SK-N-DZ (cell line): Measurements from ENCODE around the gene FAM124A.

Experiments used
- DNase-seq: peaks from one replicate; pipeline ENCODE4 v3.0.0-alpha.2; 2015; ENCODE audit warnings: low spot score

Gene FAM124A

DNA sequence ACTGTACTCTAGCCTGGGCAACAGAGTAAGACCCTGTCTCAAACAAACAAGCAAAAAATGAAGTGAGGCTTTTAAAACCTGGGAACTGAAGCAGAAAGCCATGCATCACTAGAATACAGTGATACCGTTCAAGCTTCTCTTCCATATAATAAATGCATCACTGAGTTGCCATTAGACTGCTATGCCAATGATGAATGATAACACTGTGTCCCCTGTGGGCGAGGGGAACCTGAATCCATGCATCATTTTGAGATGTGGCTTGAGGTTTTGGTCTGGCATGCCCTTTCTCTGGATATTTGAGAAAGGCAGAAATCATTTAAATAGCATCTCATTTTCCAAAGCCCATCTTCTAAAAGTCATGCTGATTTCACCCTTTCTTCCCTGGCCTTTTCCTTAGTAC lies 1.5 kb upstream of the FAM124A start:
- DNase-seq, result no peak

DNA sequence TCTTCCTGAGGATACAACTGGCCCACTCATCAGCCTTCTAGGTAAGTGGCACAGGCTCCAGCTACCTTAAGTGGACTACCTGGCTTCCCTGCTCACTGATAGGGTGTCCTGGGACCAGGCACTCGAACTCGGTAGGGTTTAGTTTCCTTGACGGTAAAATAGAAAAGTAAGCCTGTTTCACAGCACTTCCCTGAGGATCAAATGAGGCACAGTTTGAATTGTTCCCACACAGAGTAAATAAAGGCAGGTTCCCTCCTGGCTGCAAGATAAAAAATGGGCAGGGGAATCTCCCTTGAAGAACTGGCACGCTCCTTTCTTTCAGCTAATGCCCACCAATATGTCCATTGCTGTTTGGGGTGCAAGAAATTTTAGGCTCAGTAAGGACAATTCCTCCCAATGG lies 1.1 kb upstream of the FAM124A start:
- DNase-seq, result no peak

DNA sequence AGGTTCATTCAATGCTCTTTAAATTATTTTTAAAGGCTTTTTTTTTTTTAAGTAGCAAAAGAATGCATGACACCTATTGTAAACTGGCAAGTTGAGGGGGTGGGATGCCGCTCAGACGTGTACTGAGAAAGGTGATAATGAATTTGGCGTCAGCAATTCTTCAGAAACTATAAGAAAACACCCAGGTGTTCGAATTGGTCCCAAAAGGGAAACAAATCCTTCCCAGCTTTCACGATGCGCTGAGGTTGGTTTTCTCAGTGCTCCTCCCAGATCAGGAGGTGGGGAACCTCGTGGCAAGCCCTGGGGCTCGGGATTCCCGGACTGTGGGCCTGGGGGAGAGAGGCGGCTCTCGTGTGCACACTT lies 543 bp upstream of the FAM124A start:
- DNase-seq, result no peak

DNA sequence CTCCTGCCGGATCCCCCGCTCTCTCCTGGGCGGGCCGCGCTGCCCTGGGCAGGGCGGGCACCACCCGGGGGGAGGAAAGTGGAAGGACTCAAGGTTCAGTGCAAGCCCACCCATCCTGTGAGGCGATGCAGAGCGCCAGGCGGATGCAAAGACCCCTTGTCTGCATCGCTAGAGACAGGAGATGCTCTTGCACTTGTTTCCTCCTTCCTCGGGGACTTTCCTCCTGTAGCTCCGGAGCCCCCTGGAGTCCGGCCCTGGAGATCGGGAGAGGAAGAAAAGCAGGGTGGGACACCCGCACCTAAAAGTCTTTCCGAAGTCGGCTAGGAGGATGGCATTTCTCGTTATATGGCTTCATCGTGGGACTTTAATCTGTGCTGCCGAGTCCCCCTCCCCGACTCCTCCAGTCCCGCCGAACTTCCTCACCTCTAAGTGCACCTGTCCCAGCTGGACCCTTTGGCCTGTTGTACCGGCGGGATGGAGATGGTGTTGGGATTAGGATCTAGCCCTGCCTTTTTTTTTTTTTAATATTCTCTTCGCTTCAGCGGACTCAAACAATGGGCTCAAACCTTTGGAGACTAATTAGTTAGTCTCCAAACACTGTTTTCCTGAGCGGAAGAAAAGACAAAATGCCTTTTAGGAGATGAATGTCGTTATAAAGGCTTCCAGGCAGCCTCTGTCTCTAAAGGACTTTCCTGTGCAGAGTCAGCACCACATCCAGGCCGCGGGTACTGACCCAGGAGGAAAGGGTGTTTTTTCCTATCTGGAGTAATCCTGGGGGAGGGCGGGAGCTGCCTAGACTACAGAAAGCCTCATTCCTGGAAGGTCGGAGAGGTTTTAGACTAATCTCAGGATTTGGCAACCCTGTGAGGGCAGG lies 725 bp downstream of the FAM124A start:
- peak; percentile 78 for DNase-seq

DNA sequence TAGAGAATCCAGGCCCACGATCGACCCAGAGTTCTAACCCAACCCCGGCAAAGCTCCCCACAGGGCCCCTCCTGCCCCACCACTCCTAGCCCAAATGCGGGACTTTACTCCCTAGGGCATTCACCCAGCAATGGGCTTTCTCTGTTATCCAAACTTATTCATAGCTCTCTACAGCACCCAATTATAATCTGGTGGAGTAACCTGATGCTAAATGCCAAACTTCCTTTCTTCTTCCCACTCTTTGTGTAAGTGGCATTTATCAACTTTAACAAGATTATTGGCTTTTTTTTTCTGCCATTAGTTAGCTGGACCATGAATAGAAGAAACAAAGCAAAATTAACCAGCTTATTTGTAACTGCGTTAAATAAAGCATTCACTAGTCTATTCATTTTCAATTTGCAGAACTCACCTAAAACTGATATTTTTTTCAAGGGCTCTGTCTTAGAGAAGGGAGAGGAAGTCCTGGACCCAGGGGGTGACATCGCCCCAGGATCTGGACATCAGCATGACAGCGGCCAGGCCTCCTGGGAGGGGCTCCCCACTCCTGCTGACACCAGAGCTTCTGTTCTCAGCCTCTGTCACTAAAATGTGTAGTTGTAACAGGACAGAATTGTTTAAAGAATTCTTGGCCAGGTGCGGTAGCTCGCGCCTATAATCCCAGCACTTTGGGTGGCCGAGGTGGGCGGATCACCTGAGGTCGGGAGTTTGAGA lies 1.5 kb downstream of the FAM124A start:
- DNase-seq, result no peak

DNA sequence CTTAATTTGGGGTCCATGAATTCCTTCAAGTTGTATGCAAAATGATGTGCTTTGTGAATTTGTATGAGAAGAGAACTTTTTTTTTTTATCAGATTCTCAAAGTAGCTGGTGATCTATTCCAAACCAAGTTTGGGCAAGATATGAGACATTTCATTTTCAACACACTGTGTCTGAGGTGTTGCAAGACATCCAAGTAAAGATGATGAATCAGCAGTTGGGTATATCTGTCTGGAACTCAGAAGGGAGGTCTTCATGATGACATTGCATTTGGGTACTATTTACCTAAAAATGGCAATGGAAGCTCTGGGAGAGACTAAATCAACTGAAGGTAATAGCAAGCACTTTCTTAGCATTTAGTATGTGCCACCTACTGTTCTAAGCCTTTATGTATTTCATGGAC lies 2.8 kb downstream of the FAM124A start:
- DNase-seq, result no peak

DNA sequence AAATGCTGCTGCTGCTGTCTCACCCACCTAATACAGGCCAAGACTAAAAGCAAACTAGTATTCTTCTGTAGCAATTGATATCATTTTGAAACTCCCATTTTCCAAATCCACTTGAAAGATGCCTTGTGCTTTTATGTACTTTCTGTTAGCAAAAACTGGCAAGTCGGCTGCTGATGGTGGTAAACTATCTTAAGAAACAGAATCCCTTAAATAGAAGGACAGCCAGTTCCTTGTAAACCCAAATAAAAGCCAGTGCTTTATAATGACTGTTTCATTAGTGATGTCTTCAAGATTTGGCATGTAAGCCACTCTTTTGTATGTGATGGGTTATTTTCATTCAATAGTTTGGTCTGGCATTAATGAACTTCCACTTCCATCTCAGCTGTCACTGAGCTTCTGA lies 5.2 kb downstream of the FAM124A start:
- no peak for DNase-seq

DNA sequence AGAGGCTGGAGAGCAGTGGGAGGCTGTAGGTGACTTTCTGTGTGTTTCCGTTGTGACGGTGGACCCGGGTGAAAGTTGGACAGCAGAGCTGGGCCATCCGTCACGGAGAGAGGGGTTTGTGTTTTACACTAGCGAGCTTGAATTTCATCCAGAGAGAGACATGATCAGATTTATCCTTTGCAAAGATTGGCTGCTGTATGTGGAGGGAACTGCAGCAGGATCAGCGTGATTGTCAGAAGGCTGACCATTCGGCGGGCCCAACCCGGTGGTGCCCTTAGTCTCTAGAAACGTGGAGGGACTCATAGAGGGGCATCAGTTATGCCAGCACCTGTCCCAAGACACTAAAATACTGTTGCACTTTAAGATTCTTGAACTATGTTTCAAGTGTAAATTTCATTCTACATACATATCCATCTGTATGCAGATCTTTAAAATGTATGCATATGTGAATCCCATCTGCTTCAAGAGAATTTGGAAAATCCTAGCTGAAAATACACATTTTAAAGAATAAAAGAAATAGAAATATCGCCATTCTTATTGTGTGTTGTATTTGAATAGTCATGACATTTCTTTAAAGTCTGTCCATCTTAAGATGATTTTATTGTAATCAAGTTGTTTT lies 7.0 kb downstream of the FAM124A start:
- DNase-seq, result no peak

DNA sequence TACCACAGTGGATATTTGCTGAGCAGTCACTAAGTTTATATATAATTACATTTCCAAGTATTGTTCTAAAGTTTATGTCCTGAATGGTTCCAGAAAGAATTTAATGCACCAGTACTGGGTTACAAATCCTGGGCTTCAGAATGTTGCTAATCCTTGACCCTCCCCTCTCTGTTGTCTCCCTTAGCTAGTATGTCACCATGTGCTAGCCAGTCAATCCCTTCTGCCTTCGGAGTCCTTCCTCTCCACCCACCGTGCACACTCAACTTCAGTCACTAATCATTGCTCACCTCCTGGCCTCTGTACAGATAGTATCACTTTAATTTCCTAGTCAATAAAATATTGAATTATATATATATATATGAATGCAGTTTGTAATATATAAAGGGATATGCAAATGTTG lies 7.5 kb downstream of the FAM124A start:
- DNase-seq, result no peak

DNA sequence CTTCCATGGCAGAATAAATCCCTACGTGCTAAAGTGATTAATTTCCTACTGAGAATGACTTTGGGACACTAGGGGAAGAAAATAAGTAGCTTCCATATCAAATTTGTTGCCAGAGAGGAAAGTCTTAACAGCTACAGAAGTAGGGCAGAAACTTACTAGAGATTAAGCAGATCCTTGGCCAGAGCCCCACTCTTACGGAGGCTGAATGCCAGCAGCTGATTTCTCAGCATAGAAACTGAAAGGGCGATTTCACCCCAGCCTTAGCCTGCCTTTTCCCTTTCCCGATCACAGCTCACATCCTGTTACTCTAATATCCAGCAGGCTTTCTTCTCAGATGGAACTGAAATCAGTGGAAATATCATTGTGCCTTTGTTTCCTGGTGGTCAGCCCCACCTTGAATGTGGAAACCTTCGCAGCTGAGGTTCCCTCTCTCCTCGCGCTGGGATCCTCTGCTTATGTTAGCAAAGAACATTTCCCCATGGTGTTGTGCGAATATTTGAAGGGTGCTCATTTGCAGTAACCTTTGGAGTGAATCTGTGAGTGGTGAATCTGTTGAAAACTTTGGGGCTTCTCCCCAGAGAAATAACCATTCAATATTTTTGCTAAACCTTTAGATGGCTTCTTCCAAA lies 8.4 kb downstream of the FAM124A start:
- no peak for DNase-seq

DNA sequence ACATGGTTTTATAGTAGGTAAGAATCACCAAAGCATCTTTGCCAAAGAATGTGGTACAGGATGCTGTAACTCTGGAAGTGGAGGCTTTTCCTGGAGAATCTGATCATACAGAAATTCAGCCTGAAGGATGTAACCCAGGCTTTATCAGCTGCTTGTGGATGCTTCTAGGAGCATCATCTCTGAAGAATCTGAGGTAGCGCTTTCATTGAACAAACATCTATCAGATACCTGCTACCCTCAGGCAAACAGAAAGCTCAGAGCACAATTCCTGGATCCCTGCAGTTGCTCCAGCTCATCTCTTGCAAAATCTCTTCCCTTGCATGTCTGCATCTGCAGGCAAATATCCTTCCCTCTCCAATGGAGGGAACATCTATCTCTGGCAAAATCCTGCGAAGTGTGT lies 9.3 kb downstream of the FAM124A start:
- no peak for DNase-seq

DNA sequence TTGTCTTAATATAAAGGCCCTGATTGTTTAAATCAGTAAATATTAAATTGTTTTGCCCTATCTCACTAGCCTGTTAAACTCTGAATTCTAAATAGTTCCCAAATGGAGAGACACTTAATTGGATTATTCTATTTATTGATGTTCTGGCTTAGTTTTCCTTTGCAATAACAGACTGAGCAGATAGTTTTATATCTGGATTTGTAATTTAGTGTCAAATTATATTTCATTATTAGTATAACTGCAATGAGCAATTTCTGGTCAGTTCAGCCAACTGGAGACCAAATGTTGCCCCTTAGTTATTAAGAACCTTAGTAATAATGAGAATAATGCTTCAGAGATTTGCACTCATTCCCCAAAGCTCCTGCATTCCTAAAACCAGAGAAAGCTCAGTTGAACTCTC lies 10.1 kb downstream of the FAM124A start:
- DNase-seq, result no peak

DNA sequence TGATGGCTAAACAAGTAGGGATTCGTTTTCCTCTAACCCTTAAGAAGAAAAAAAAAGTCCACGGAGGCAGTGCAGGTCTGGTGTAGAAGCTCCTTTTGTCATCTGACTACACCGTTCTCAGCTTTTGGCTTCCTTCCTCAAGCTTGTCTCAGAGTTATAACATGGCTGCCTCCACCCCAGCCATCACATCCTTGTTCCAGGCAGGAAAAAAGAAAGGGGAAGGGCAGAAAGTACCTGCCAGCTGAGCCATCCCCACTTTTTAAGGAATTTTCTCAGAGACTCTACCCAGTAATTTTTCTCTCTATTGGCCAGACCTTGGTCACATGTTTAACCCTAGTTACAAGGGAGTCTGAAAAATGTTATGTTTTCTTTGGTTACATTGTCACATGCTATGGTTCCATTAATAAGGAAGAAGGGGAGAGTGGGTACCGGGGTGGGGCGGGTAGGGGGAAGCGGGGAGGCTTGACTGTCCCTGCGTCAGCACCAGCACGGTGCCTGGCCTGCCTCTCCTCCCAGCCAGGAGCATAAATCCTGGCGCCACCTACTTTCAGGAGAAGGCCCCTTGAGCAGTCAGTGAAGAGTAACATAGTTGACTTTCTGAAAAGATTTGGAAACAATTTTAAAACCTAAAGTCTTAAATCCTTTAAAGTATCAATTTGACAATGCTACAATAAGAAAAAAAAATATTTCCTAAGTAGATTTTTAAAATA lies 11.1 kb downstream of the FAM124A start:
- no peak for DNase-seq

DNA sequence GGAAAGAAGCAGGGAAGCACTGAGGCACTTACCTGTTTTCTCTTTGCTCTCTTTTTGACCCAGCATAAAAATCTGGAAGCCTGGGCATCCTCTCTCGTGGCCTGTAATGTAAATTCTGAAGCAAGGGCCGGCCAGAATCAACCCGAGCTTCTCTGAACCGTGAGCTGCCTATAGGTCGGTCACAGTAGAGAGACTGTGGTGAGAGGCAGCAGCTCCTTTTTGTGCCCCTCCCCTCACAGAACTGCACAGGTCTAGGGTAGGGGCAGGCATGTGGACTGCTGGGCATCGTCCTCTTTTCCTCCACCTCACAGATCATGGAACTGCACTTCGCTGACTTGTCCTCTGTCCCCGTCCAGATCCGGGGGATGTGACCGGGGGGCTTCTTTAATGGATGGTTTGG lies 12.5 kb downstream of the FAM124A start:
- DNase-seq, result no peak

DNA sequence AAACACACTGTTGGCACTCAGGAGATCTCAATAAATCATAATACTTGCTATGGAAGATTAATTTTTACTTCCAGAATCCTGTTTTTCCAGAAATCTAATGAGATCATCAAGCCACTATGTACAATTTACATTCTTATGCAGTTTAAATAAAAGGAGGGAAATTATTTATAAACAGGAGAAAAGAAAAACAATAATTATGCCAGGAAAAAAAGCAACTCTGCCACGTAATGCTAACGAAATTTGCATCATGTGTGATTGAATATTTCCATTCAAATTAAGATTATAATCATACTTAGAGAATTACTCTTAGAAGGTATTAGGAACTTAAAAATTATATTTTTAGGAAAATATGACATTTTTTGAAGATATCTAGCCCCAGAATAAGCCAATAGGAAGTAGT lies 13.0 kb downstream of the FAM124A start:
- no peak for DNase-seq

DNA sequence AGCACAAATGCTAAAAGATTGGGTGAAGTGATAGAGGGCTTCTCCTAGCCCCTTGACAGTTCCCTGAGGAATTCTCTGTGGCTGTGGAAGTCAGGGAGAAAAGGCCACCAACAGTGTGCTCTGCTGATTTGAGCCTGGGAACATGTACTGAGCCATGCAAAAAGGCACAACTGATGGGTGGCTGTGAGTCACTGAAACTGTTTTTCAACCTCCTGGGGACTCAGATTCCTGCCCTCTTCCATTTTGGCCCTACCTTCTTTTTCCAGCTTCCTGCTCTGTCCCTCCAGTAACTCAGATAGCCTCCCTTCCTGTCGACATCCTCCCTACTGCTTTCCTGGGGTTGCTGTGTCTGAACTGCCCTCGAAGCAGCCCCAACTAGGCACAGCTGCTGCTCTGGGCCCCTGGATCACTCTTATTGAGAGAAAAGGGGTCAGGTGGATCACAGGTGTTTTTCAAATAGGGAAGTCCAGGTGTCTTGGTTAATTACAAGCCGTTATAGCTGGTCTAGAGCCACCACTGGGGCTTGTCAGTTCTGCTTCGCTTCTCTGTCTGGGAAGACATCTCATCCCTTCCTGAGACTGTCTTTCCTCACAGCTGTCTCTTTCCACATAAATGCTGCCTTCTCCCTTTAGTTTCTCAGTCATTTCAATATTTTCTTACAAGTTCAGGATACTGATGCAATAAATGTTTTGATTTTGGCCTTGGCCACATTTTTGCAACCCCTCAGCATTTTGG lies 13.7 kb downstream of the FAM124A start:
- DNase-seq, result no peak

DNA sequence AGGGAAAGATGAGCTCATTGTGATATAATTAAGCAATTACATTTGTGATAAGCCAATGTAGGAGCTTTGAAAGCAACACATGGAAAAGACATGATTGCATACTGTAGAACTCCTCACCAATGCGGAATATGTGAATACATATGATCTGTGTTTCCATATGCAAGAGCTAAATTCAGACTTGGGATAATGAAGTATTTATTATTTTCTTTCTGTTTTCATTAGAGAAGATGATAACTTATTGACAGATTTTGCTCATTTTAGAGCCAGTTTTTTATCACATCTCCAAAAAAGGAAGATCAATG lies 14.2 kb downstream of the FAM124A start:
- DNase-seq, result no peak

DNA sequence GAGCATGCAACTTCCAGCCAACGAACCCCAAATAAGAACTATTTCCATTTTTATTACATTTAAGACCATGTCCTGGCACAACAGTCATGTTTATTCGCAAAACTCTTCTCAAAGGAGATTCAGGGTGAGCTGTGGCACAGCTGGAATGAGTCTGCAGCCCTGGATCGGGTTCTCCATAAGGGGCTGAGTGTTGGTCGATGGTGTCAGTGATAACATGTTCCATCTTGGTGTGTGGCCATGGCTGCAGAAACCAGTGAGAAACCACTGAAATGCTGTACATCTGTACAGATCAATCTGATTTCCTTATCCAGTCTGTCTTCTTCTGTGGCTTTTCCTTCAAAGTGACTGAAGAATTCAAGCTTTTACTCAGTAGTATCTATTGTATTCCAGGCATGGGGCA lies 15.2 kb downstream of the FAM124A start:
- no peak for DNase-seq

DNA sequence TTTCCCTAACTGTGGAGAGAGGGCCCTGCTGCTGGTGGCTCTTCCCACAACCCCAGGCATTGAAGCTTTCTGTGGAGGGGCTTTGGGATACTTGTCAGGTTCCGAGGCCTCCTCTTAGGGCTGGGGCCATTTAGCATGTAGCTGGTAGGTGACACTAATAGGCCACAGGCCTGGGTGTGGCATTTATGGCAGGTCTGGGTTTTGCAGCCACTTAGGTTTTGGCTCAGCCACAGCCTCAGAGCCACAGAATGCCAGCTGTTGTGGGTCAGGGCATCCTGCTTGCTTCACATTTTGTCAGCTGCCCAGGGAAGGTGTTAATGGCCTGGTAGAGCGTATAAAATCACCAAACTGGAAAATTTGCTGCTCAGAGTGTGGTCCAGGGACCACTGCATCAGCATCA lies 15.7 kb downstream of the FAM124A start:
- DNase-seq, result no peak

DNA sequence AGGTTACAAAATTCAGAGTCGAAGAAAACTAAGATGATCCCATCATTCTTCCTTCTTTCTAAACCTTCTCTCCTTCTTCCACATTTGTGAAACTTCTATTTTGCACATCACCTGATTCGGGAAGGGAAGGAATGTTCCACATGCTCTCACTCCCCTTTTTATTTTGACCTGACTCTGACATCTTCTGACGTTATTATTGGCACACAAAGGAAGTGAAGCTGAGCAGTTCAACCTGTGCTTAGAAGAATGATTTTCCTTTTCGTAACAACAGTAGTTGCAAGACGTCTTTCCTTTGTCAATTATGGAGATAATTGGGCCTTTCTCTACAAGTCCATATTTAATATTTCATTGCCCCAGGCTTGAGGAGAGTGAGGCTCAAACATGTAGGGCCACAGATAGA lies 18.0 kb downstream of the FAM124A start:
- DNase-seq, result no peak

DNA sequence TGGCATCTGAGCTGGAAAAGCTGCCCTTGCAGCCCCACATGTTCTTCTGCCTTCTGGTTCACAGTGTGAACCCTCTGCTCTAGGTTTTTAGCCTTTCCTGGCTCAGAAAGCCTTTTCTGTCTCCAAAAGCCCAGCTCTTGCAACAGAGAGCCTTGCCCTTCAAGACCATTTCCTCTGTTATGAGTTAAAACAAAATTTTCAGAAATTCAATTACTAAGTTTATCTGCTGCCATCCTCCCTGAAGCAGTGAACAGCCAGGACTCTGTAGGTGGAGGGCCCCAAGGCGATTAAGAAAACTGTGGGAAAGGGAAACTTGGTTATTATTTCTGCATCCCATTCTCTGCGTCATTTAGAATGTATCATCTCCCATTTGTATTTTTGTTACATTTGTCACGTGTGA lies 18.8 kb downstream of the FAM124A start:
- no peak for DNase-seq
